K562 (cell line): ENCODE data around the gene IQCK. TPM values are rescaled to one million over a fixed set of nuclear protein-coding genes. Genes with fewer than 3 reads are reported as not detected.

ENCODE experiments used
- ATAC-seq: fragments of 200-7000 bp; cut with Tn5 transposase; 3 replicates; pipeline ENCODE4 v1.9.1; 2020; ENCODE audit warnings: moderate library complexity
- BruUV-seq: library from RNA; stranded (reverse); fragments of 400-500 nt; replicated peaks from 2 replicates; lab custom pipeline; 2021; lab: Mats Ljungman, UMichigan
- CTCF ChIA-PET: fragments of 300-600 bp; formaldehyde crosslinking; extraction: SDS; loops from one replicate; lab custom pipeline; 2021; ENCODE audit warnings: low intra/inter-chr PET ratio; lab: Yijun Ruan, JAX
- POLR2A ChIA-PET: fragments of 300-600, 350-650 bp; sonication (Branson Sonifier 250); formaldehyde crosslinking; extraction: SDS; loops from one replicate; lab custom pipeline; 2021; ENCODE audit warnings: antibody characterized with exemption, inconsistent platforms; lab: Yijun Ruan, JAX
- DNase-seq, 4 experiments: peaks; one replicate each; pipeline versions ENCODE4 v3.0.0 to v3.0.0-alpha.2; 2011 to 2018; ENCODE audit warnings: low spot score in 3 of 4, mixed read lengths in 3 of 4; ENCODE audit errors: extremely low read depth in 1 of 4
- FAIRE-seq: peaks from 2 replicates; lab custom pipeline; 2011; peaks lifted over from hg19 to GRCh38; lab: Jason Lieb, UNC
- H2AFZ ChIP-seq: 2 replicates; pipeline ENCODE4 v1.6.0; 2011; ENCODE audit warnings: low read depth, low read length, control low read depth, inconsistent platforms
- H3K27ac ChIP-seq: fragments of 200-600 bp; 3 replicates; pipeline ENCODE4 v1.8.0; 2011; ENCODE audit warnings: low read depth, mild to moderate bottlenecking, control low read depth, inconsistent platforms, low read length, moderate library complexity, mixed read lengths; ENCODE audit errors: extremely low read depth
- H3K27me3 ChIP-seq, 2 experiments: fragments of 300-600 bp in 1 of 2; 2 replicates in 1 of 2; 3 replicates in 1 of 2; pipeline versions ENCODE4 v1.6.0 to v1.8.0; 2011; ENCODE audit warnings: inconsistent platforms in 2 of 2, low read length in 2 of 2, mild to moderate bottlenecking in 1 of 2, mixed read lengths in 1 of 2, moderate library complexity in 1 of 2; ENCODE audit not compliant: control insufficient read depth in 2 of 2, insufficient read depth in 2 of 2
- H3K36me3 ChIP-seq: fragments of 300-600 bp; 3 replicates; pipeline ENCODE4 v1.8.0; 2011; ENCODE audit warnings: mild to moderate bottlenecking, low read length, inconsistent platforms; ENCODE audit not compliant: control insufficient read depth, insufficient read depth
- H3K4me1 ChIP-seq, 2 experiments: fragments of 200-600 bp in 1 of 2; replicated peaks in 1 of 2; 2 replicates in 1 of 2; 3 replicates in 1 of 2; pipeline versions ENCODE4 v1.5.1 to v1.8.0; 2011; ENCODE audit warnings: inconsistent platforms in 2 of 2, low read length in 2 of 2, mild to moderate bottlenecking in 1 of 2, mixed read lengths in 1 of 2, moderate library complexity in 1 of 2; ENCODE audit not compliant: control insufficient read depth in 2 of 2, insufficient read depth in 2 of 2
- H3K4me2 ChIP-seq: 2 replicates; pipeline ENCODE4 v1.6.1; 2011; ENCODE audit warnings: low read length, control low read depth, inconsistent platforms, mixed read lengths; ENCODE audit not compliant: insufficient read depth
- H3K4me3 ChIP-seq: fragments of 200-600 bp; sonication (generic), shearing (Covaris generic); 2 replicates; pipeline ENCODE4 v1.5.1; 2016; ENCODE audit warnings: control low read depth, inconsistent platforms
- H3K79me2 ChIP-seq: fragments of 200-600 bp; 3 replicates; pipeline ENCODE4 v1.8.0; 2011; ENCODE audit warnings: low read length, inconsistent platforms; ENCODE audit not compliant: control insufficient read depth, insufficient read depth
- H3K9ac ChIP-seq, 2 experiments: 2 replicates each; pipeline versions ENCODE4 v1.6.0 to v1.6.1; 2011; ENCODE audit warnings: low read depth in 2 of 2, low read length in 2 of 2, control low read depth in 1 of 2, inconsistent platforms in 1 of 2, mild to moderate bottlenecking in 1 of 2, mixed read lengths in 1 of 2; ENCODE audit not compliant: insufficient read depth in 1 of 2
- H3K9me1 ChIP-seq: one replicate; pipeline ENCODE4 v1.6.0; 2011; ENCODE audit warnings: inconsistent platforms, mild to moderate bottlenecking, low read length, moderate library complexity; ENCODE audit not compliant: control insufficient read depth, insufficient read depth
- H3K9me3 ChIP-seq: replicated peaks from 2 replicates; pipeline ENCODE4 v1.5.1; 2011; ENCODE audit warnings: low read depth, low read length, inconsistent platforms; ENCODE audit not compliant: control insufficient read depth, insufficient read depth
- H4K20me1 ChIP-seq: replicated peaks from 2 replicates; pipeline ENCODE4 v1.6.1; 2011; ENCODE audit warnings: low read length, inconsistent platforms, mixed read lengths; ENCODE audit not compliant: control insufficient read depth, insufficient read depth
- BACH1 ChIP-seq: fragments of 200-800 bp; sonication (Bioruptor generic); IDR thresholded peaks from 2 replicates; pipeline ENCODE4 v1.6.1; 2016; ENCODE audit warnings: missing genetic modification characterization, missing compliant biosample characterization
- C11orf30 ChIP-seq: fragments of 450-650 bp; IDR thresholded peaks from 2 replicates; pipeline ENCODE4 v1.6.1; 2016; ENCODE audit warnings: low read depth, mild to moderate bottlenecking
- CHD4 ChIP-seq: fragments of 200-600 bp; sonication (generic); IDR thresholded peaks from 3 replicates; pipeline ENCODE4 v1.6.1; 2012; ENCODE audit warnings: low read depth, mild to moderate bottlenecking, mixed read lengths, low read length, inconsistent platforms; ENCODE audit not compliant: insufficient read depth, insufficient replicate concordance, poor library complexity, severe bottlenecking
- JUND ChIP-seq, 2 experiments: IDR thresholded peaks; 2 replicates in 1 of 2; 3 replicates in 1 of 2; pipeline ENCODE4 v1.6.1; 2011; ENCODE audit warnings: borderline replicate concordance in 2 of 2, low read depth in 2 of 2, low read length in 2 of 2, improper control_type of control experiment in 1 of 2, missing biosample characterization in 1 of 2, missing genetic modification characterization in 1 of 2, missing genetic modification reagents in 1 of 2
- MAFG ChIP-seq: fragments of 450-650 bp; conservative IDR thresholded peaks from 2 replicates; pipeline ENCODE4 v1.6.1; 2016; ENCODE audit warnings: missing genetic modification characterization, missing compliant biosample characterization
- MEIS2 ChIP-seq: fragments of 450-650 bp; IDR thresholded peaks from 2 replicates; pipeline ENCODE4 v1.6.1; 2014; ENCODE audit warnings: mild to moderate bottlenecking; ENCODE audit not compliant: partially characterized antibody
- STAG1 ChIP-seq: sonication (generic); formaldehyde crosslinking; IDR thresholded peaks from 2 replicates; pipeline ENCODE4 v1.5.0; 2020; ENCODE audit warnings: missing genetic modification reagents, borderline replicate concordance
- ZKSCAN3 ChIP-seq: fragments of 250-450 bp; sonication (Bioruptor Pico); IDR thresholded peaks from 2 replicates; pipeline ENCODE4 v1.4.0; 2020
- ZNF316 ChIP-seq: fragments of 450-650 bp; IDR thresholded peaks from 2 replicates; pipeline ENCODE4 v1.6.1; 2016
- WGBS: fragments of 100-300 bp; shearing (Covaris generic); methylation state at CpG from one replicate; pipeline ENCODE4 v1.1.6; 2016; ENCODE audit warnings: low coverage, mixed read lengths; ENCODE audit not compliant: insufficient coverage; ENCODE audit errors: missing lambda C conversion rate; 5-methylcytosine and 5-hydroxymethylcytosine counted together
- in situ Hi-C: fragments of 300-500 bp; cut with MboI; formaldehyde crosslinking; loops from 4 replicates; pipeline ENCODE4 v1.15.0; 2018; ENCODE audit warnings: inconsistent platforms, mixed read lengths
- intact Hi-C: fragments of 100-400 bp; cut with micrococcal nuclease; formaldehyde crosslinking; loops from 2 replicates; pipeline ENCODE4 v1.14.2; 2022
- polyA plus RNA-seq, 8 experiments: library from polyadenylated mRNA; depleted of rRNA in 4 of 8; stranded (reverse) in 5 of 8; unstranded in 3 of 8; fragments of >200 nt; fragmentation: Nextera tagmentation in 2 of 8; fragmentation: Illumina TruSeq in 1 of 8; extraction: Ambion mirVana in 2 of 8; extraction: Trizol in 1 of 8; gene quantifications; 2 replicates each; pipeline versions ENCODE4 v1.2.1 to v1.2.3, GENCODE V29; 2011 to 2014; ENCODE audit warnings: inconsistent platforms in 1 of 8, missing spikeins in 1 of 8
- total RNA-seq, 7 experiments: library from RNA; depleted of rRNA in 6 of 7; stranded (reverse); fragments of >200 nt in 6 of 7; fragmentation: Illumina TruSeq in 2 of 7; extraction: Trizol in 2 of 7; gene quantifications; 2 replicates each; pipeline versions ENCODE4 v1.2.1 to v1.2.3, GENCODE V29; 2011 to 2021; ENCODE audit warnings: low replicate concordance in 1 of 7
- TF ChIP-seq, protein P1 (sequence below): sonication (generic); formaldehyde crosslinking; IDR thresholded peaks from 2 replicates; pipeline ENCODE4 v1.8.0; 2023; ENCODE audit warnings: mild to moderate bottlenecking, missing genetic modification reagents
- TF ChIP-seq, protein P2 (sequence below), 2 experiments: fragments of 450-650 bp in 1 of 2; sonication (generic) in 1 of 2; formaldehyde crosslinking in 1 of 2; IDR thresholded peaks in 1 of 2; conservative IDR thresholded peaks in 1 of 2; 2 replicates each; pipeline versions ENCODE4 v1.6.1 to v1.8.1; 2016 to 2023; ENCODE audit warnings: mild to moderate bottlenecking in 2 of 2, moderate library complexity in 2 of 2, inconsistent platforms in 1 of 2, missing genetic modification reagents in 1 of 2
- TF ChIP-seq, protein P3 (sequence below), 2 experiments: IDR thresholded peaks in 1 of 2; conservative IDR thresholded peaks in 1 of 2; 2 replicates each; pipeline ENCODE4 v1.6.1; 2016; ENCODE audit warnings: low read depth in 2 of 2, mild to moderate bottlenecking in 1 of 2, missing compliant biosample characterization in 1 of 2, missing genetic modification characterization in 1 of 2, moderate library complexity in 1 of 2

Gene IQCK
- total and polyA plus RNA-seq, 9 of the 15 experiments (the other 6 are each of a cell fraction or from before 2014, with no cell fraction given): 5.2 to 12.2 (median 7.3) TPM

- TF ChIP-seq, protein P1, sequence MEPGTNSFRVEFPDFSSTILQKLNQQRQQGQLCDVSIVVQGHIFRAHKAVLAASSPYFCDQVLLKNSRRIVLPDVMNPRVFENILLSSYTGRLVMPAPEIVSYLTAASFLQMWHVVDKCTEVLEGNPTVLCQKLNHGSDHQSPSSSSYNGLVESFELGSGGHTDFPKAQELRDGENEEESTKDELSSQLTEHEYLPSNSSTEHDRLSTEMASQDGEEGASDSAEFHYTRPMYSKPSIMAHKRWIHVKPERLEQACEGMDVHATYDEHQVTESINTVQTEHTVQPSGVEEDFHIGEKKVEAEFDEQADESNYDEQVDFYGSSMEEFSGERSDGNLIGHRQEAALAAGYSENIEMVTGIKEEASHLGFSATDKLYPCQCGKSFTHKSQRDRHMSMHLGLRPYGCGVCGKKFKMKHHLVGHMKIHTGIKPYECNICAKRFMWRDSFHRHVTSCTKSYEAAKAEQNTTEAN (CRISPR knock-in tag): no peak
- TF ChIP-seq, protein P2, sequence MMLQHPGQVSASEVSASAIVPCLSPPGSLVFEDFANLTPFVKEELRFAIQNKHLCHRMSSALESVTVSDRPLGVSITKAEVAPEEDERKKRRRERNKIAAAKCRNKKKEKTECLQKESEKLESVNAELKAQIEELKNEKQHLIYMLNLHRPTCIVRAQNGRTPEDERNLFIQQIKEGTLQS (IDR thresholded peaks at IDR 0.05): peak; percentile 48
- TF ChIP-seq, protein P2 (CRISPR knock-in tag; conservative IDR thresholded peaks at IDR 0.05): no peak
- TF ChIP-seq CHD4: no peak
- TF ChIP-seq JUND (IDR thresholded peaks at IDR 0.05; ENCODE audit: borderline replicate concordance, low read depth, low read length): no peak
- peak; percentile 25; the same call in 1 of the 3 replicates for TF ChIP-seq JUND (tag; IDR thresholded peaks at IDR 0.05; ENCODE audit: borderline replicate concordance, low read depth, low read length)
- no peak for TF ChIP-seq ZKSCAN3 (CRISPR knock-in tag)
Measured at GRCh38 chr16:19835968-19836421, 117.9 kb downstream of the IQCK start (continued).

DNA sequence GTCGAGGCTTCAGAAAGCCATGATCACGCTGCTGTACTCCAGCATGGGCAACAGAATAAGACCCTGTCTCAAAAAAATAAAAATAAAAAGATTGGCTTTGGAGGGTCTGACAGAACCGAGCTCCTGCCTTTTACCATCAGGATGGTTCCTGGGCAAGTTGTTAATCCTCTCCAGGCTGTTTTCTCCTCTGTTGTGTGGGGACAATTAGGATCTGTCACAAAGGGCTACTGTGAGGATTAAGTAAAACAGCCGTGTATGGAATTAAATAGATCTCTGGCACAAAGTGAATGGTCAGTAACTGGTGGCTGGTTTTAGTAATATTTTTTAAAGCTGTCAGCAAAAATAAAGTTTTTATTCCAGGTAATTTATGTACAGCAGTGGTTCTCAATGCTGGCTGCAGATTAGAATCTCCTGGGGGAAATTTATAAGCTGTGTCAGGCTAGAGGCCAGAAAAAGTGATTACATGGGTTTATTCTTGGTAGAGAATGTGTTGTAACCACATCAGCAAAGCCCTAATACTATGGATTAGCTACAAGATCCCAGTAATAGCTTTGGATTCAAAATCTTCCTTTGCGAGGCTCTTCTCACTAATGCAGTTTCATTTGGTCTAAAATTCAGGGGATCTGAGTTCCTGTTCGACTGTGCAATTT, 119.4 kb downstream of the IQCK start:
- ChIA-PET CTCF (no interaction called here), POLR2A (interaction anchor here (0.8 to 1.0 kb wide), 2 partner anchors 14 to 29 kb away, joined by 3 read pairs; no protein-coding TSS in a partner anchor)
- H3K4me3 ChIP-seq: no peak overlapping the region
- H3K27me3 ChIP-seq: no peaks in the 10 kb centered on the region; a peak in 1 of 5 replicates
- no TSS peak for BruUV-seq
- H3K9me1 ChIP-seq: no peaks in the 10 kb centered on the region
- H3K4me2 ChIP-seq: no peak overlapping the region
- intact Hi-C loops (no loop called here), in situ Hi-C loops (no loop called here)
- no peak for FAIRE-seq
- peak overlapping the region; percentile 34; the same call in 1 of the 2 replicates for H2AFZ ChIP-seq
- H3K4me1 ChIP-seq: peaks cover 4 to 9% of the 10 kb centered on the region in 2 experiments; a peak in 3 of 5 replicates
- TF ChIP-seq ZNF316 (peak; percentile 61), STAG1 (CRISPR knock-in tag) (no peak), MEIS2 (peak; percentile 33), BACH1 (tag) (no peak), MAFG (tag) (0 out of 2 replicates have a peak, but pooled peaks have one; percentile 39), C11orf30 (peak; percentile 53; the same call in 1 of the 2 replicates)
- TF ChIP-seq, protein P3, sequence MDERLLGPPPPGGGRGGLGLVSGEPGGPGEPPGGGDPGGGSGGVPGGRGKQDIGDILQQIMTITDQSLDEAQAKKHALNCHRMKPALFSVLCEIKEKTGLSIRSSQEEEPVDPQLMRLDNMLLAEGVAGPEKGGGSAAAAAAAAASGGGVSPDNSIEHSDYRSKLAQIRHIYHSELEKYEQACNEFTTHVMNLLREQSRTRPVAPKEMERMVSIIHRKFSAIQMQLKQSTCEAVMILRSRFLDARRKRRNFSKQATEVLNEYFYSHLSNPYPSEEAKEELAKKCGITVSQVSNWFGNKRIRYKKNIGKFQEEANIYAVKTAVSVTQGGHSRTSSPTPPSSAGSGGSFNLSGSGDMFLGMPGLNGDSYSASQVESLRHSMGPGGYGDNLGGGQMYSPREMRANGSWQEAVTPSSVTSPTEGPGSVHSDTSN (CRISPR knock-in tag; IDR thresholded peaks at IDR 0.05; ENCODE audit: low read depth): no peak
- TF ChIP-seq, protein P3 (tag; conservative IDR thresholded peaks at IDR 0.05; ENCODE audit: low read depth): peak; percentile 56
- H3K36me3 ChIP-seq: no peaks in the 10 kb centered on the region
- H3K27ac ChIP-seq: no peak overlapping the region
- H3K9me3 ChIP-seq: no peaks in the 10 kb centered on the region
- no peak for ATAC-seq
- H3K79me2 ChIP-seq: no peaks in the 10 kb centered on the region
- H4K20me1 ChIP-seq: no peaks in the 10 kb centered on the region
- 20% methylated on average over 6 of the region's 6 CpGs for WGBS
- DNase-seq: no peak
- no peak overlapping the region for H3K9ac ChIP-seq
